Endothelial cell (in vitro differentiated cells): Measurements from ENCODE around the gene FZD10. TPM values are rescaled to one million over a fixed set of nuclear protein-coding genes. Genes with fewer than 3 reads are reported as not detected.

Experiments used
- DNase-seq: peaks from one replicate; pipeline ENCODE4 v3.0.0; 2021; ENCODE audit warnings: low spot score
- H3K27ac Mint-ChIP-seq: one replicate; pipeline ENCODE4 v1.8.0; 2021; ENCODE audit warnings: mixed read lengths, inconsistent platforms; ENCODE audit not compliant: unreplicated experiment
- H3K27me3 Mint-ChIP-seq: one replicate; pipeline ENCODE4 v1.8.0; 2021; ENCODE audit warnings: mild to moderate bottlenecking, moderate library complexity, mixed read lengths, inconsistent platforms; ENCODE audit not compliant: unreplicated experiment
- H3K36me3 Mint-ChIP-seq: one replicate; pipeline ENCODE4 v1.8.0; 2021; ENCODE audit warnings: mild to moderate bottlenecking, low read depth, mixed read lengths, inconsistent platforms; ENCODE audit not compliant: unreplicated experiment
- H3K4me1 Mint-ChIP-seq: one replicate; pipeline ENCODE4 v1.8.0; 2021; ENCODE audit warnings: mild to moderate bottlenecking, mixed read lengths, inconsistent platforms; ENCODE audit not compliant: unreplicated experiment
- H3K4me3 Mint-ChIP-seq: one replicate; pipeline ENCODE4 v1.8.0; 2021; ENCODE audit warnings: mild to moderate bottlenecking, mixed read lengths, inconsistent platforms; ENCODE audit not compliant: unreplicated experiment
- H3K9me3 Mint-ChIP-seq: one replicate; pipeline ENCODE4 v1.8.0; 2021; ENCODE audit warnings: mixed read lengths, inconsistent platforms; ENCODE audit not compliant: unreplicated experiment
- CTCF ChIP-seq: fragments of 200-600 bp; sonication (generic); IDR thresholded peaks from one replicate; pipeline ENCODE4 v1.5.0; 2021; ENCODE audit warnings: antibody characterized with exemption; ENCODE audit not compliant: unreplicated experiment
- total RNA-seq: library from RNA; stranded (reverse); fragmentation: NEBNext Ultra II Directional; extraction: Animal tissue kit (Norgen Biotek cat#: 25700); gene quantifications from one replicate; pipeline ENCODE4 v1.2.1, GENCODE V29; 2021; ENCODE audit not compliant: unreplicated experiment

Gene FZD10
- total RNA-seq, 1 donor from 2014 or later = not detected

DNA sequence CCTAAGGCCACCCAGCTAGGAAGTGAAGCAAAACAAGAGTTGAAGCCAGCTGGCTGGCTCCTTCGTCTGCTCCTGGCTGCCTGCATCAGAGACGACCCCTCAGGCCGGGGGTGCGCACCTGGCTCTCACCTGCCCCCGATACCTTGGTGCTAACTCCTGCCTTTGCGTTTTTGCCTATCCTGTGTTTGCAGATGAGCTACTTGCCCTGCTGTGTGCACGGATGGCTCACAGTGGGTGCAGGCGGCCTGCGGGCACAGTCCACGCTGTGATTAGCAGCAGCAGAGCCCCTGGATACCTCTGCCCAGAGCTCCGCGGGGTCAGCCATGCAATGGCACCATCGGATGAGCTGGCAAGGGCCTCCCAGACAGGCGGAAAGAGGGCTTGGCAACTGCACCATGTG lies 31.2 kb upstream of the FZD10 start:
- peaks cover 52% of the 10 kb centered on the region for H3K9me3 Mint-ChIP-seq
- TF ChIP-seq CTCF = no peak

GRCh38 chr12:130131801-130132200 lies 30.5 kb upstream of the FZD10 start:
- Mint-ChIP-seq H3K36me3 (peaks cover 24% of the 10 kb centered on the region), H3K27me3 (peaks cover 28% of the 10 kb centered on the region)

More for the DNA sequence above, 31.2 kb upstream of the FZD10 start:
- Mint-ChIP-seq H3K36me3 (peaks cover 19% of the 10 kb centered on the region), H3K27me3 (peaks cover 29% of the 10 kb centered on the region), H3K27ac (no peak overlapping the region), H3K4me3 (no peak overlapping the region), H3K4me1 (no peaks in the 10 kb centered on the region)
- no peak for DNase-seq

GRCh38 chr12:130132831-130133511 lies 29.3 kb upstream of the FZD10 start:
- no peak overlapping the region for H3K4me3 Mint-ChIP-seq
- no peak overlapping the region for H3K27ac Mint-ChIP-seq
- no peak for DNase-seq
- no peak for TF ChIP-seq CTCF
- no peaks in the 10 kb centered on the region for H3K4me1 Mint-ChIP-seq
- H3K36me3 Mint-ChIP-seq = peaks cover 28% of the 10 kb centered on the region
- H3K27me3 Mint-ChIP-seq = peaks cover 25% of the 10 kb centered on the region
- peaks cover 52% of the 10 kb centered on the region for H3K9me3 Mint-ChIP-seq

More at GRCh38 chr12:130131801-130132200, 30.5 kb upstream of the FZD10 start:
- H3K4me1 Mint-ChIP-seq = no peaks in the 10 kb centered on the region
- H3K4me3 Mint-ChIP-seq = no peak overlapping the region
- no peak for TF ChIP-seq CTCF
- DNase-seq = no peak
- H3K9me3 Mint-ChIP-seq = peaks cover 54% of the 10 kb centered on the region
- H3K27ac Mint-ChIP-seq = no peak overlapping the region

DNA sequence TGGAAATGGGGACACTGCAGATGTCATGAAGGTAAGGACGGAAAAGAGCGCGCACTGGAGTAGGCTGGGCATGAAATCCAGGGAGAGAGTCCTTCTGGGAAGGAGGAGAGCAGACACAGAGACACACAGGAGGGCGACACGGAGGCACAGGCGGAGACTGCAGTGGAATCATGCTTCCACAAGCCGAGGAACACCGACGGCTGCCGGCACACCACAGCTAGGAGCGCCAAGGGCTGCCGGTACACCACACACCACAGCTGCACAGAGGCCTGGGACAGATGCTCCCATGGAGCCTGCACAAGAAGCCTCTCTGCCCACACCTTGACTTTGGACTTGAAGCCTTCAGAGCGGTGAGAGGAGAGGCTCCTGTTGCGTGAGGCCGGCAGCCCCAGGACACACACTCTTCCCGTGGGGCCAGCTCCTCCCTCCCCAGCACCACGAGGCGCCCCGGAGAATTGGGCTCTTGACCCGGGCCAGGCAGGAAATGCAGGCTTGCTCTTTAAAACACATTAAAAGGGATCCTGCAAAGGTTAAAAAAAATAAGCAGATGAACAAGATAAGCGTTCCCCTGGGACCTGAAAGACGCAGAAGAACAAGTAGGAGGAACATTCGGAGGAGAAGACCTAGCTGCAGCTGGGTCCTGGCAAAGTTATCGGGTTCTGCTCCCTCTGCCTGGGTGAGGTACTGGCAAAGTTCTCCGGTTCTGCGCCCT lies 28.3 kb upstream of the FZD10 start:
- DNase-seq = no peak
- H3K36me3 Mint-ChIP-seq = peaks cover 28% of the 10 kb centered on the region
- no peaks in the 10 kb centered on the region for H3K4me1 Mint-ChIP-seq
- H3K27ac Mint-ChIP-seq = no peak overlapping the region
- no peak for TF ChIP-seq CTCF
- no peak overlapping the region for H3K4me3 Mint-ChIP-seq
- peaks cover 27% of the 10 kb centered on the region for H3K27me3 Mint-ChIP-seq
- H3K9me3 Mint-ChIP-seq = peaks cover 56% of the 10 kb centered on the region

GRCh38 chr12:130134563-130134915 lies 27.7 kb upstream of the FZD10 start:
- peaks cover 28% of the 10 kb centered on the region for H3K36me3 Mint-ChIP-seq

More at GRCh38 chr12:130134563-130134915, 27.7 kb upstream of the FZD10 start:
- H3K27ac Mint-ChIP-seq = no peak overlapping the region
- peaks cover 27% of the 10 kb centered on the region for H3K27me3 Mint-ChIP-seq
- no peaks in the 10 kb centered on the region for H3K4me1 Mint-ChIP-seq
- H3K9me3 Mint-ChIP-seq = peaks cover 52% of the 10 kb centered on the region
- no peak overlapping the region for H3K4me3 Mint-ChIP-seq
- no peak for TF ChIP-seq CTCF
- no peak for DNase-seq
